Left renal cortex interstitium (tissue), 4 donors: ENCODE results near the gene RIPOR2. TPM values are rescaled to one million over a fixed set of nuclear protein-coding genes. Genes with fewer than 3 reads are reported as not detected.

Source experiments
- DNase-seq, 4 donors: peaks; one replicate each; pipeline ENCODE4 v3.0.0-alpha.2; 2013; ENCODE audit warnings: low read depth in 4 of 4, low spot score in 2 of 4, missing footprints in 1 of 4
- polyA plus RNA-seq, 4 donors: library from polyadenylated mRNA; unstranded; fragments of 120-200 nt; gene quantifications; one replicate each; pipeline ENCODE4 v1.2.1, GENCODE V29; 2013; ENCODE audit not compliant: insufficient read length in 4 of 4

The RIPOR2 gene
- polyA plus RNA-seq, 4 donors = 6.0 to 8.8 (median 7.1) TPM

DNA sequence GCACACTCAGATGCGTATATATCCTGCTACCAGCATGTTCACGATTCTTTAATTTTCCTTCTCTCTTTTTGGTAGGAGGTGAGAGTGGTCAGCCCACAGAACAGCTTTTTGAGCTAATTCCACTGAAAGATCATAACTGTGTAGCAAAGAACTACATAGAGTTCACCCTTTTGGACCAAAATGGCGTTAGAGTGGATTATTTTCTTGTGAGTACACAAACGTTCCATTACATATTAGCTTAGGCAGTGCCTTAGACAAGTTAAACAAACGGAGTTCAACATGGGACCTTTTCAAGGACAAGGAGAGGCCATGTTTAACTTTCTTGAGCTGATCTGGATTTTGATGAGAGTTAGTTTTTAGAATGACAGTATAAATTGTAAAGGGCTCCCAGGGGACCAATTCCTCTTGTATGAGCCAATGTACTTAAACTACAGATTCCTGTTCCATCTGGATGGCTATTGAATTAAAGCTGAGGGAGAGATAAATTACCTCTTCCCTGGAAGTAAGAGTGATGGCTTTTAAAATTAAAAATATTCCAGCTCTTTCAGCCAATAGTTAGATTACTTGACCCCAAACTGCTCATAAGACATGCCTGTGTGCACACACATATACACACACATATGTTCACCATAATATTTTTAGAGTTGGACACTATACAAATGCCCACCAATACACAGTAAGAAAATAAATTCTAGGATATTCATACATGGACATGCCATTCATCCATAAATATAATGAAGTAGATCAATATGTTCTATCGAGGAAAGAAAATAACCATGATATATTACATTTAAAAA is 111.4 kb downstream of the RIPOR2 start:
- no peak for DNase-seq

DNA sequence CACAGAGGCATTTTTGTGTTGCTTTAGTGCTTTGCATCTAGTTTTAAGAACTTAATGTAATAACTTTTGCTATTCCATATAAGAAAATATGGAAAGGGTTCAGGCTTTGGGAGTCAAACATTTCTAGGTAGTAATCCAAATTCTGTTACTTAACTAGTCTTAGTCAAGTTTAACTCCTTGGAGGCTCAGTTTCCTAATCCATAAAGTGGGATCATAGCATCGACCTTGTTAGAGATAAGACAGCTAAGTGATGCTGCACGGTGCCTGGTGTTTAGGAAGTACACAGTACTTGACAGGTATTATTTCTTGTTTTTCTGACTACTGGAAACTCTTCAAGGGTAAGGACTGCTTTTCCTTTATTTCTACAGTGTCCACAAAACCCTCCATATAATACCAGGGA is 112.6 kb downstream of the RIPOR2 start:
- DNase-seq = no peak

DNA sequence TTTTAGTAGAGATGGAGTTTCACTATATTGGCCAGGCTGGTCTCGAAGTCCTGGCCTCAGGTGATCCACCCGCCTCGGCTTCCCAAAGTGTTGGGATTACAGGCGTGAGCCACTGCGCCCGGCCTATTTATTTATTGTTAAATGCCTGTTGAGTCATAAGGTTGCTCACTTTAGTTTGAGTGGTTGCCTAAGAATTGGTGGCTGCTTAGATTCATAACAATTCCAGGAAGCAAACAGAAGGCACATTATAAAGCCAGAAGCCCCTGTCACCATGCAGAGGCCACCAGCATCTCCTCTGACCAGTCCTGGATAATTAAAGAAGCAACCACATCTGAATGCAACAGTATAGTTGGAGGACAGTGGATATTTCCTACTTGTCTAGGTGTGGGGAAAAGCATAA is 113.1 kb downstream of the RIPOR2 start:
- no peak for DNase-seq

DNA sequence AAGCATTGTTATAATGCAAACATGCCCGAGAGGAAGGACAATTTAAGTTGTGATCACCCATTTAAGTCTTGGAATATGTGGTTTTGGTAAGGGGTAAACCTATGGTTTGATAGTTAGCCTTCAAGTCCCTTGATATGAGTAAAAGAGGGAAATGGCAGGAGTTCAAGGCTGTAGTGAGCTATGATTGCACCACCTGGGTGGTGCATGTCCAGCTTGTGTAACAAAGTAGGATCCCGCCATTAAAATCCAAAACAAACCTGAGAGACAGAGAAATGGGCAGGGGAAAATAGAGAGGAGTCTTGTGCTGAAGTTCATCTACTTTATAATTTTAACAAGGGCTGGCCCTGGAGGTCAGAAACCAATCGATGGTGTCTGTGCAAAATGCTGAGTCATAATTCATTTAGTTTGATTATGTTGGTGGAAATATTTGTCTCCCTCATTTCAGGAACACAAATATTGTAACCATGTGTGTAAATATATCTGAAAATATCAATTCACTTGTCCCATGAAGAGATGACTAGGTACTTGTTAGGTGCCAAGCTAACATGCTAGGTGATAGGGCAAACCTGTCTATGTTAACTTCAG is 113.8 kb downstream of the RIPOR2 start:
- no peak for DNase-seq

DNA sequence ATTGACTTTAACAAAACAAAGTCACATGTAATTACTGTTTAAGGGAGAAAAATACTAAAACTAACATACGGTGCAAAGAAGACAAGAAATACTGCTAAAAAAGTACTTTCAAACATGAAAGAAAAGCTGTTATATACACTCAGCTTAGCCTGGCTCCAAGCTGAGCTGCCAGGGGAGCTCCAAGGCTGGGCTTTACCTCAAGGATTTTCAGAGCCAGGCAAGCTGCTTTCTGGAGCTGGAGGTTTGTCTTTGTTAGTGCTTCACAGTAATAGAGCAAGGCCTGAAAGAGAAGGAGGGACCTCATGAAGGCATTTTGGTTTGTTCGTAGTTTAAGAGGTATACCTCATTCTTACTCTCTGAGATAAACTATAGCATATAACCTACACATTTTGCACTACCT is 117.4 kb downstream of the RIPOR2 start:
- no peak for DNase-seq

DNA sequence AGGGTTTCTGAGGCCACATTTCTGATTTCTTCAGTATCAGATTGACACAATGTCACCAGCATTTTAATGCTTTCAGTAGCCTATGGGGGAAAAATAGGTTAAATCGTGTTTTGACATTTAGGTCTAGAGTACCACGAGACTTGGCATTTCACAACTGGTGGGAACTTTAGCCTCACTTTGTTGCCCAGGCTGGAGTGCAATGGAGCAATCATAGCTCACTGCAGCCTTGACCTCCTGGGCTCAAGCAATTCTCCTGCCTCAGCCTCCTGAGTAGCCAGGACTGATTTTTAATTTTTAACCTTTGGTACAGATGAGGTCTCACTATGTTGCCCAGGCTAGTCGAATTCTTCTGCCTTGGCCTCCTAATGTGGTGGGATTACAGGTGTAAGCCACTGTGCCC is 126.0 kb downstream of the RIPOR2 start:
- no peak for DNase-seq

DNA sequence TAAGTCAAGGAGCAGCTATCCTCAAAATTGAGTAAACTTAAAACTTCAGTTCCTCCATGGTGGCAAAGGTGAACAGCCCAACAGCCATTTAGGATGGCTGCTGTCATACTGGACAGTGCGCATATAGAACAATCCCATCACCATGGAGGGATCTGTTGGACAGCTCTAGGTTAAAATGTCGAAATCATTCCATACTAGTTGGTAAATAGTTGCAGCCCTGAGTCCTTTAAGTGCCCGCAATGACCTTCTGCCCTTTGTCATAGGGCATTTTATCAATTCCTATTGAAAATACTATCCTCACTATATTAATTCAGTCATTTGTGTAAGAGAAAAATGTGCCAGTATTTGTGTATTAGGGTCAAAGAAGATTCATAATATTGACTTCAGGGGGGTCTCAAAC is 128.2 kb downstream of the RIPOR2 start:
- no peak for DNase-seq

DNA sequence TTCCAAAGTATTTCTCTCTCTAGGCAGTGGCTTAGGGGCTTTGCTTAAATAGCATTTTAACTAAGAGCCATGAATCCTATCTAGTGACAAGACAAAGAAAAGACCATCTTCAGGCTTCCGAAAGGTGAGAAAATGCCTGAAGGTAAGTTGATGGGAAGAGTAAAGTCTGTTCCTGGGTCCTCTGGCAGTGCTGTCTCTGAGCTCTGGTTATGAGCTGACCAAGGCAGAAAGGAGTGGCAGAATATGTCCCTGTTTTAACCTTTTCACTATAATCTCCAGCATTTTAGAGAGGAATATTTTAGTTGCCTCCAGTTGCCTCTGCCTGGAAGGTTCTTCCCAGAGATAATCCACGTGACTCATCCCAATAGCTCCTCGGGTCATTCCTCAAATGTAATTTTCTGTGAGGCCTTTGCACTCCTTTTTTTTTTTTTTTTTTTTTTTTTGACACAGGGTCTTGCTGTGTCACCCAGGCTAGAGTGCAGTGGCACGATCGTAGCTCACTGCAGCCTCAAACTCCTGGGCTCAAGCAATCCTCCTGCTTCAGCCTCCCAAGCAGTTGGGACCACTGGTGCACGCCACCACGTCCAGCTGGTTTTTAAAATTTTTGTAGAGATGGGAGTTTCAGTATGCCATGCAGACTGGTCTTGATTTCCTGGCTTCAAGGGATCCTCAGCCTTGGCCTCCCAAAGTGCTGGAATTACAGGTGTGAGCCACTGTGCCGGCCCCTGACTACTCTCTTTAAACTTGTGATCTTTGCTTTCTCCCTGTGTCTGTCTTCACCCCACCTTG is 133.3 kb downstream of the RIPOR2 start:
- no peak for DNase-seq

DNA sequence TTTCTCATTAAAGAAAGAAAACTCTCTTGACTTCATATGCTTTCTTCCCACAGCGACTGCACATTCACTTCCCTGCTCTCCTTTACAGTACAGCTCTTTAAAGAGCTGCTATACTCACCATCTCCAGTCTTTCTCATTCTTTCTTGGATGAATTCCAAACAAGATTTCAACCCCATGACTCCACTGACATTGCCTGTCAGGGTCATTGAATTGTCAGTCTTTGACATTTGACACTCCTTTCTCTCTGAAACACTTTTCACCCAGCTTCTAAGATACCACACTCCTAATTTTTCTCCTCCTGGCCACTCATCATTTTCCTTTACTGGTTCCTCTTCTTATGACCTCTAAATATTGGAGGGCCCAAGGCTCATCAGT is 136.2 kb downstream of the RIPOR2 start:
- DNase-seq = no peak

DNA sequence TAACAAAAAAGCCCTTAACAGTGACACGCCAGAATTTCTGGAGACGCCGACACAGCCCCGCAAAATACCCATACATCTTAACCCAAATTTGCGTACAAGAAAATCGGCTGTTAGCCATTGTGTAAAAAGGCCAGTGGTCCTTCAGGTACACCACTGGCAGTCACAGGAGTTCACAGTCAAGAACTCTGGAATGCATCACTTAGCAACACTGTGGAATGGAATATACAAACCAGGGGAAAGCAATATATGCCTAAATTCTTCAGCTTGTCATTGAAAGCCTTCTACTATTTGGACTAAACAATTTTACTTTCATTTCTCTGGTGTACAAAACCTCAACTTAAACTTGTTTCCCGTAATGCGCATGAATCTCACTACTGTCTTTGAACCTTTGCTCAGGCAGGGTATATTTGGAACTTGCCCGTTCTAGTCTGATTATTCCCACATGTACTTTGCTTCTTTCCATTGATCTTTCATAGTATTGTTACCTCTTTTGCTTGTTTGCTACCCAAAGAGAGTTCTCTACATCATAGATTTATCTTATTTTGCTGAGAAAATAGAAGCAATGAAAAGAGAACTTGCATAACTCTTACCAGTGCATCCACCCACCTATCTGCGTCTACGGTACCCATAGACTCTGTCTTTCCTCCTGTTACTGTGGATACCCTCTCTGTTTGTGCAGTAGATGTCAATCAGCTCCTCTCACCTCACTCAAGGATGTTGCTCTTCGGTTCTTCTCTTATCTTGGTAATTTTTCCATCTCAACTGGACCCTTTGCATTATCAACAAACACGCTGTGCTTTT is 136.8 kb downstream of the RIPOR2 start, which contains the start of gene ARMH2:
Gene ARMH2, minus strand, starts transcription at position 178 of the 801 bp plus-strand sequence. Its CDS starts 60 bp downstream, at position 118.
- DNase-seq = no peak

DNA sequence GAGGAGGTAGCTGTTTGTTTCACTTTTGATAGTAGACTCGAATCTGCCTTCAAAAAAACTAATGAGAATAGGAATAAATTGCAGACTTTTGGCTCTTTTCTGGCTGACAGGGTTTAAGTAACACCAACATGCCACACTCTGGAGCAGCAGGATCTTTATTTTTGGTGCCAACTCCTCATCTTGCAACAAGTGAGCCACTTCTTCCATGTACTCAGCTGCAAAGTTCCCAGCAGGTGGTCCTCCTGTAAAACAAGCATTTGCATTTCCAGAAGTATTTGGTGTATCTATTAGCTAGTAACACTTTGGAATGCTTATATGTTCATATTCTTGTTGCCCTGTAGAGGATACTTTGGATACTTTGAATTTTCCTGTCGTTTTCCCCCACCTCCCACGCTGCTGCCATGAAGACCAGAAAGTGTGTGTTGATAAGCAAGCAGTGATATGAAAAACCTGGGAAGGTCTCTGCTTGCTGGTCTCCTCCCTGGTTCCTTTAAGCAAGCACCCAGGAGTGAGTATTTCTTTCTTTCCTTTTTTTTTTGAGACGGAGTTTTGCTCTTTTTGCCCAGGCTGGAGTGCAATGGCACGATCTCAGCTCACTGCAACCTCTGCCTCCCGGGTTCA is 138.1 kb downstream of the RIPOR2 start:
- DNase-seq = no peak

DNA sequence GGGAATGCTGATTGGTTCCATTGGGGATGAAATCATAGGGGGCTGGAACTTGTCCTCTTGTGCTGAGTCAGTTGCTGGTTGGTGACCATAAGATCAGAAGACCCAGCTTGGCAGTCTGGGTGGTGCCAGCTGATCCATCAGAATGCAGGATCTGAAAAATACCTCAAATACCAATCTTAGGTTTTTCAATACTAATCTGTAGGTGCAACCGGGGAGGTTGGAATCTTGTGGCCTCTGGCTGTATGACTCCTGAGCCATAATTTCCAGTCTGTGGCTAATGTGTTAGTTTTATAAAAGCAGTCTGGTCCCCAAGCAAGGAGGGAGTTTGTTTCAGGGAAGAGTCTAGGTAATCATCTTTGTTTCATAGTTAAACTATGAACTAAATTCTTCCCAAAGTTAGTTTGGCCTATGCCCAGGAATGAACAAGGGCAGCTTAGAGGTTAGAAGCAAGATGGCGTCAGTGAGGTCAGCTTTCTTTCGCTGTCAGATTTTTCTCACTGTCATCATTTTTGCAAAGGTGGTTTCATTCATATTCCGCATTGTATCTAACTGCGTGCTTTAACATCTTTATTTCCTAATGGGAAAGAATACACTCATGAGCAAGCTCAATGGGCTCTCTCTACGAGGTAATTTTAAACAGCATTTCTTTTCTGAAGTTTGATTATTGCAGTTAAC is 139.0 kb downstream of the RIPOR2 start:
- no peak for DNase-seq

DNA sequence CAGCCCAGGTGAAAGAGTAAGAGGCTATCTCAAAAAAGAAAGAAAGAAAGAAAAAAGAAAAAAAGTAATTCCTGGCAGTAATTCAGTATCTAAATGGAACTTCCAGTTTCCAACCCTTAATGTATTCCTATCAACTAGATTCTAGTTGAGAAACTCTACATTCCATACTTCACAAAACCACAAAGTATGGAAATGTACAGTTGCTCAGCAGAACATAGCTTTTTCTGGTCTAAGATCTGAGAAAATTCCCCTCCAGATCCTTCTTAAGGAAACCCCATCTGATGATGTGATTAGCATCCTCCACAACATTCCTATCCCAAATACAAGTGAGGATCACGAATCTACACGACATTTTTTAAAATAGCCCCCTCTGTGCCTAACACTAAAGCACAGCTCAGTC is 140.7 kb downstream of the RIPOR2 start:
- no peak for DNase-seq

DNA sequence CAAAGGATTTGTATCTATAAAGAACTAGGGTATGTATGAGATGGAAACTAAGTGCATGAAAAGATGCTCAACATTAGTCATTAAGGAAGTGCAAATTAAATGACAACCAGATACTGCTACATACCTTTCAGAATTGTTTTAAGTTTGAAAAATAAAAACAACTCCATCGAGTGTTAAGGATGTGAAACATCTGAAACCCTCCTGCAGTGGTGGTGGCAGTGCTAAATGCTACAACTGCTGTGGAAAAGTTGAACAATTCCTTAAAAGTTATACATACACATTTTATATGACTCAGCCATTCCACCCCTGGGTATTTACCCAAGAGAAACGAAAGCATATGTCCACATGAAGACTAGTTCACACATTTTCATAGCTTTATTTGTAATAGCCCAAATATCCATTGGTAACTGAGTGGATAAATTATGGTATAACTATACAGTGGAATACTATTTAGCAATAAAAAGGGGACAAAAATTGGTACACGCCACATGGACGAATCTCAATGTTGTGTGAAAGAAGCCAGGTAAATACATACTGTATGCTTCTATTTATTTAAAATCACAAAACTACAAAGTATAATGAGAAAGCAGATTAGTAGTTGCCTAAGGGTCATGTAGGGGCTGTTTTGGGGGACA is 147.6 kb downstream of the RIPOR2 start:
- DNase-seq = no peak

DNA sequence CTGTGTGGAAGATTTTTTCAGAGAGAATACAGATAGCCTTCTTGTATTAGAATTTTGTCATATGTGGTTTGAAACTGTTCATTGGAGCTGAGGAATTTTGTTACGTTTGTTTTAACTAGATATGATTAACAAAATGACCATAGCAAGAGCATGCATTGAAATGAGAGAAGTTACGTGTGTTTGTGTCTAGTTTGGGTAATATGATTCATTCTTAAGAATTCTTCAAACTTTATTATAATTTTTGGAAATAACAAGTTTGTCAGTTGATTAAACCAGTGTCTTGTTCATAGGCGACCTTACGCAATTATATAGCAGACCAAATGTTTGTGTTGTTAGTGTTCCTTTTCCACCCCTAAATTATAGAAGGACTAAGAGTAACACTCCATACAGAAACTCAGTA is 155.6 kb downstream of the RIPOR2 start:
- DNase-seq = no peak

DNA sequence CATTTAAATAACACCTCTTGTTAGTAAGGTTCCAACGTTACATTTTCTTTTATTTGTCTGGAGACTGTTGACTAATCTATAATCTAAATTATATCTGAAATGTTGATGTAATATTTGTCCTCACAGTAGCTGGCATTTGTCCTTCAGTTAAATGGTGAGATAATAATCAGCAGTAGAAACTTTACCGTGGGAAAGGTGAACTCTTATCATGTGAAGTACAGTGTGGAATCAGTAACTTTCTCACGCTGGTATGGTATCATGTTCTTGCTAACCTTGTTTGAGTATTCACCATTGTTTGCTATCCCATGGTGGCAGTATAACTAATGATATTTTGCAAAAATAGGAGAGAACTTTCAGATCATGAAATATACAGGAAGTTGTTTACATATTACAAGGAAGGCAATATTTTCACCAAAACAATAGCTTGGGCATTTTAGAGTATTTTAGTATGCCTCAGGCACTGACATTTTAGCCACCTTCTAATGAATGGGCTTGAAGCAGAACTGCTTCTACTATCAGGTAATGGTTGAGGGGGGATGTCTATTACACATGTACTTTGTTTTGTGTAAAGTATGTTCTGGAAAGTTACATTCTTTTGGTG is 156.2 kb downstream of the RIPOR2 start:
- no peak for DNase-seq

DNA sequence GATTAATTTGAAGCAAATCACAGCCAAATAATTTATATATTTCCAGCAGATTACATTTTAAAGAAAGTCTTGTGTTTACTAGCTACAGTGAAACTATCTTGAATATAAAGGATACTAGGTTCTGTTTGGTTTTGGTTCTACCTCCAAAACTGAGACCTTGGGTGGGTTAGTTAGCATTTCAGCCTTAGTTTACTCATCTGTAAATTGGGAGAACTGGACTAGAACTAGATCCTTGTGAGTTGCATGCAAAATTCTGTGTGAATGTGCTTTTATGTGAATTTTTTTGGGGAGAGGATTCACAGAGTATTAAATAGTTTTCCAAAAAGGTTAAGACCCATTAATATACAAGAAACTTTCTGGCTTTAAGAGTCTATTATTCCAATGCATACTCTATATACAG is 156.9 kb downstream of the RIPOR2 start:
- no peak for DNase-seq

DNA sequence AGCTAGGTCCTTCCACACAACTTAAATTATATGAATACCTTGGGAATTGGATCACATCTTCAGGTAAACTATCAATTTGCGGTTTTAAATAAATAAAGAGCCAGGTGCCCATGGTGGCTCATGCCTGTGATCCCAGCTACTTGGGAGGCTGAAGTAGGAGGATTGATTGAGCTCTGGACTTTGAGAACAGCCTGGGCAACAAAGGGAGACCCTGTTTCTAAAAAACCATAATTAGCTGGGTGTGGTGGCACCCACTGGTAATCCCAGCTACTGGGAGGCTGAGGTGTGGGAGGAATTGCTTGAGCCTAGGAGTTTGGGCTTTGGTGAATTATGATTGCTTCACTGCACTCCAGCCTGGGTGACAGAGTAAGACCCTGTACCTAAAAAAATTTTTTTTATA is 157.6 kb downstream of the RIPOR2 start:
- no peak for DNase-seq

DNA sequence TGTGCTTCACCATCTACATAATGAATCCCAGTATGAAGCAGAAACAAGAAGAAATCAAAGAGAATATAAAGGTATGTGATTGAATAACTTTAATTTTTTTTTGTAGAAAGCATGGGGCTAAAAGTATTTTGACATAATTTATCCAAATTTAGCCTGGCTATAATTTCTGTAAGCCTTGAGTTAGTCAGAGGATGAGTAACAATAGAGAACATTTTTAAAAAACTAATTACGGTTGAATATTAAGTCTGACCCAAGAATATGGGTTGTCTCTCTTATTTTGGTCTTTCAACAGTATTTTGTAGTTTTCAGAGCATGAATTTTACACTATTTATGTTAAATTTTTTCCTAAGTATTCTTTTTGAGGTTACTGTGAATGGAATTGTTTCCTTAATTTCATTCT is 158.5 kb downstream of the RIPOR2 start:
- DNase-seq = no peak
